Mucosa of descending colon (tissue), 3 donors: ENCODE measurements around the gene QARS1. TPM values are rescaled to one million over a fixed set of nuclear protein-coding genes. Genes with fewer than 3 reads are reported as not detected.

Experiments
- ATAC-seq: fragments of 200-7000 bp; cut with Tn5 transposase; one replicate; pipeline ENCODE4 v1.9.1; 2020; ENCODE audit warnings: mild to moderate bottlenecking, moderate library complexity
- DNase-seq, 3 donors: peaks; one replicate each; pipeline ENCODE4 v3.0.0-alpha.2; 2020
- H3K36me3 ChIP-seq: fragments of 200-600 bp; one replicate; pipeline ENCODE4 v1.8.0; 2021; ENCODE audit warnings: low read depth, mild to moderate bottlenecking
- H3K4me1 ChIP-seq: fragments of 200-600 bp; one replicate; pipeline ENCODE4 v1.8.0; 2021; ENCODE audit warnings: low read depth, mild to moderate bottlenecking
- H3K4me3 ChIP-seq: fragments of 200-600 bp; one replicate; pipeline ENCODE4 v1.8.0; 2021; ENCODE audit warnings: mild to moderate bottlenecking
- H3K9me3 ChIP-seq: fragments of 200-600 bp; one replicate; pipeline ENCODE4 v1.8.0; 2021; ENCODE audit warnings: mild to moderate bottlenecking
- CTCF ChIP-seq: fragments of 200-600 bp; IDR thresholded peaks from one replicate; pipeline ENCODE4 v1.8.0; 2022; ENCODE audit warnings: antibody characterized with exemption, mild to moderate bottlenecking
- intact Hi-C, 2 donors: fragments of 100-400 bp; cut with DNase I in 1 of 2; cut with micrococcal nuclease in 1 of 2; formaldehyde crosslinking; loops; one replicate each; pipeline versions ENCODE4 v1.11.0 to v1.11.1; 2022; cut with DNase I, micrococcal nuclease
- total RNA-seq, 3 donors: library from RNA; stranded (reverse); fragmentation: NEBNext Ultra II Directional in 2 of 3; extraction: Animal tissue kit (Norgen Biotek cat#: 25700) in 2 of 3; gene quantifications; one replicate each; pipeline versions ENCODE4 v1.2.1 to v1.2.4, GENCODE V29; 2021 to 2023
- donor health status: DM: no; HTN: no; CAD: no; lungs with moderate emphysema.
- donor health status: DM: no; HTN: no; CAD: no.
- donor health status: DM: no; HTN: yes; CAD: no.

The QARS1 gene
- total RNA-seq, 3 donors from 2014 or later, result 235 to 415 (median 373) TPM

- Histone ChIP-seq H3K4me3 (no peak overlapping the region), H3K9me3 (no peaks in the 10 kb centered on the region), H3K36me3 (no peaks in the 10 kb centered on the region), H3K4me1 (peaks cover 10% of the 10 kb centered on the region)
- TF ChIP-seq CTCF, result no peak
- DNase-seq (no peak), ATAC-seq (no peak)
- intact Hi-C loops, result no loop called here
These were observed 27.0 kb upstream of the QARS1 start for GRCh38 chr3:49131576-49131975.

- no peak overlapping the region for H3K4me3 ChIP-seq
- no peak for ATAC-seq
These were observed 26.5 kb upstream of the QARS1 start for GRCh38 chr3:49131040-49131439.

GRCh38 chr3:49124991-49125670, 20.6 kb upstream of the QARS1 start:
- Histone ChIP-seq H3K9me3 (no peaks in the 10 kb centered on the region), H3K36me3 (no peaks in the 10 kb centered on the region), H3K4me3 (no peak overlapping the region), H3K4me1 (peaks cover 6% of the 10 kb centered on the region)
- DNase-seq, result no peak
- intact Hi-C loops, result no loop called here
- TF ChIP-seq CTCF, result no peak
- no peak for ATAC-seq

More at GRCh38 chr3:49131040-49131439, 26.5 kb upstream of the QARS1 start:
- H3K36me3 ChIP-seq, result no peaks in the 10 kb centered on the region
- DNase-seq, result no peak
- no peak for TF ChIP-seq CTCF
- H3K4me1 ChIP-seq, result peaks cover 10% of the 10 kb centered on the region
- intact Hi-C loops, result no loop called here
- H3K9me3 ChIP-seq, result no peaks in the 10 kb centered on the region

- H3K36me3 ChIP-seq, result no peaks in the 10 kb centered on the region
- H3K4me3 ChIP-seq, result no peak overlapping the region
- H3K9me3 ChIP-seq, result no peaks in the 10 kb centered on the region
- TF ChIP-seq CTCF, result no peak
- intact Hi-C loops, result no loop called here
- no peak for ATAC-seq
- DNase-seq, result no peak
- H3K4me1 ChIP-seq, result peaks cover 15% of the 10 kb centered on the region
These were observed 19.6 kb upstream of the QARS1 start for GRCh38 chr3:49124203-49124602.

GRCh38 chr3:49123687-49124086, 19.1 kb upstream of the QARS1 start:
- Histone ChIP-seq H3K4me3 (no peak overlapping the region), H3K4me1 (peaks cover 20% of the 10 kb centered on the region), H3K36me3 (no peaks in the 10 kb centered on the region), H3K9me3 (no peaks in the 10 kb centered on the region)
- DNase-seq (no peak), ATAC-seq (no peak)
- intact Hi-C loops, result no loop called here
- no peak for TF ChIP-seq CTCF
